NCI-H446 (cell line): Measurements from ENCODE around the gene DRD4.
"Not testable (repeated sequence)": the region's sequence is repeated elsewhere in the genome, so short reads cannot be mapped to it uniquely, and the experiment has no call there.

ENCODE experiments used
- DNase-seq, 2 experiments: peaks; one replicate each; lab custom pipeline; 2025; lab: John Stamatoyannopoulos, UW

The DRD4 gene

DNA sequence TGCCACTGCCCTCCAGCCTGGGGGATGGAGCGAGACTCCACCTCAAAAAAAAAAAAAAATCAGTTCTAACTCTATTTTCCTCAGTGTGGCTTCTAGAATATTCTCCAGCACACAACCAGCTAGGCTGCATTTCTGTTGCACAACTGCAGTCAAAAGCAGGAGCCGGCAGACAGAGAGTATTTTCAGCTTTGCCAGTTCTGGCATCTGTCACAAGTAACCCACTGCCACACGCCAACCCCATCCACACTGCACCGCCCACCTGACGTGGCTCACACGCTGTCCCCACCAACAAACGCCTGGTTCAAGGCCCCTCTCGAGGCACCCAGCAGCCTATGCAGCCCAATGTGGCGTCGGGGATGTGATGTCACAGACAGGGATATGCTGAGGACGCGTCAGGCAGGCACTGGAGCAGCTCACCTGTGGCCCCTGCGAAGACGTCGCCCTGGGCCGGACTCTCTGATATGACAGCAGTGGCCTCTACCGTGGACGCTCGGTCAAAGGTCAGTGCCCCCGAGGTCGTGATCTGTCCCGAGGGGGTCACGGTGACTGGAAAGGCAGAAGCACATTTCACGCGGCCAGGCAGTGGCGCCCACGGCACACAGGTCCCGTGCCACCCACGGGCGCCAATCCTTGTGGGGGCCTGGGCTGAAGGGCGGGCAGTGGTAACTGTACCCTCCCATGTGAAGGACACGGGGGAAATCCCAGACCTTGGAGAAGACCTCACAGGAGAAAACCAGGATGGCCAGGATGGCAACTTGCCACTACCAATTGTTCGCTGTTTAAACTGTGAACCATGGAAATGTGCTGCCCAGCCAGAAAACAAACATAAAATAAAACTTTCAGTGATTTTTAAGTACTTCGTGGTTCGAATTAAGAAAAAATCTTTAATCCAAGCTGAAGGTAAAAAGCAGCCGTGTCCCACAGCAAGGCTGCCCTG is 42.5 kb downstream of the DRD4 start:
- DNase-seq: no peak

GRCh38 chr11:680476-680875 is 43.4 kb downstream of the DRD4 start:
- DNase-seq: no peak

- DNase-seq: no peak
These were observed 43.9 kb downstream of the DRD4 start for GRCh38 chr11:680970-681369.

- no peak for DNase-seq
These were observed 49.6 kb downstream of the DRD4 start for GRCh38 chr11:686451-687243.

DNA sequence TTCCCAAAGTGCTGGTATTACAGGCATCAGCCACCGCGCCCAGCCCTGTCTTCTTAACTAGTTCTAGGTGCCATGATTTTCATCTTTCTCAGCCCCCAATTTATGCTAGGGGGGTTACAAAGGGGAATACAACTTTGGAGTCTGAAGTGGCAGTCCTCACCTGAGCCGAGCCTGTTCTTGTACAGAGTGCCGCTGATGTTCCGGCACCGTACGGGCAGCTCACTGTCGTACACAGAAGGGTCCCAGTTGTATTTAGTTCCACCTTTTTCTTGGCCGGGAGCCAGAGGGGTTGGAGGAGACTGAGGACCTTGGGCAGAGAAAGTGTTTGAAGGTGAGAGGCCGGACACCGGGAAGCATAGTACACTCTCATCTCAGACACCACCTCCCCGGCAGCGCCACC is 50.7 kb downstream of the DRD4 start:
- no peak for DNase-seq

DNA sequence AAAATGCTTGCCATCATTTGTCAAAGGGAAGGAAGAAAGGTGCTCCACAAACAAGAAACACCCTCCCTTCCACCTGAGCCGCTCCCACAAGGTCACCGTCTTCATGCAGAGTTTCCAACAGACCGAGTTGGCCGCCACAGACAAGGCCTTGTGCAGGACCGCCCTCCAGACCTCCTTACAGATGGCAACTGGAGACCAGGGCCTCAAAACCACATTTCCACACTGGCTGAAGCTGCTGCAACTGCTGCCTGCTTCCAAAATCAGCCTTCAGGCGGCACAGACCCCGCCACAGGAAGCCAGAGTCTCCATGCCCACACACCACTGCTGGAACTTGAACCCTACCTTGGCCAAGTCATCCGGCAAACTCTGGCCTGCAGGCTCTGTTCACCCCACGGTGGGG is 51.6 kb downstream of the DRD4 start:
- no peak for DNase-seq

DNA sequence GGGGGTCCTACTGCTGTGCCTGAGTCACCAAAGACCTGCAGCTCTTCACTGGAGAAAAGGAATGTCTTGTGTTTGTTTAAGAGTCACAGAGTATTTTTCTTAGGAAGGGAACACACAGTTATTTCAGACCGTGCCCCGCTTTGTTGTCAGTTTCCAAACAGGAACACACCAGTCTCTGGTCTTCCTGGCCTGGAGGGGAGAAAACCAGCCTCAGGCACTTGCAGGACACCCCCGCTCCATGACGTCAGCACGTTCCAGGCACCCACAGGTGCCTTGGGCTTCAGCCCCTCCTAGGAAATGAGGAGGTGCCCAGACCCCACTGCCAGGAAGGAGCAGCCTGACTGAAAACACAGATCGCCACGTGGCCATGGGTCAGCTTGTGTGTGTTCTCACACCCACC is 52.6 kb downstream of the DRD4 start:
- no peak for DNase-seq

GRCh38 chr11:690244-690643 is 53.2 kb downstream of the DRD4 start:
- DNase-seq: not testable (repeated sequence)
